DMS114 treated with DMSO at 0.1 percent for 48 hours (cell line): Measurements from ENCODE around the gene PRSS21.

Source experiments
- DNase-seq: peaks from one replicate; lab custom pipeline; 2025; ENCODE audit not compliant: unreplicated experiment; lab: John Stamatoyannopoulos, UW

Gene PRSS21

GRCh38 chr16:2859686-2860265 is 42.7 kb downstream of the PRSS21 start:
- no peak for DNase-seq

GRCh38 chr16:2860826-2861567 is 44.0 kb downstream of the PRSS21 start:
- no peak for DNase-seq

- DNase-seq: no peak
Measured at GRCh38 chr16:2865651-2866050, 48.6 kb downstream of the PRSS21 start.

- DNase-seq: no peak
Measured at GRCh38 chr16:2866431-2866830, 49.4 kb downstream of the PRSS21 start.

GRCh38 chr16:2867661-2867986 is 50.6 kb downstream of the PRSS21 start:
- DNase-seq: no peak

- DNase-seq: peak; percentile 86
Measured at GRCh38 chr16:2867987-2868789, 51.2 kb downstream of the PRSS21 start.
